Measurements from ENCODE around the gene KPTN.

GRCh38 chr19:47499863-47500830, 16.1 kb upstream of the KPTN start:
- no peak for TF ChIP-seq CTCF (IDR thresholded peaks at IDR 0.05; ENCODE audit: poor library complexity)
- no peak for TF ChIP-seq EZH2phosphoT487 (IDR thresholded peaks at IDR 0.05; ENCODE audit: low read depth, severe bottlenecking, unreplicated experiment)
- no peak for TF ChIP-seq EZH2 (IDR thresholded peaks at IDR 0.05; ENCODE audit: borderline replicate concordance)

Measured in hepatocyte (in vitro differentiated cells).